GM18861 (cell line): Measurements from ENCODE around the gene DNAJB11.
A peak's percentile ranks its signal among the peaks of the same experiment; 100 is the strongest.
"Not testable (repeated sequence)": the region's sequence is repeated elsewhere in the genome, so short reads cannot be mapped to it uniquely, and the experiment has no call there.

Experiments used
- ATAC-seq: cut with Tn5 transposase; IDR thresholded peaks from one replicate; pipeline ENCODE4 v1.9.1; 2021; ENCODE audit not compliant: unreplicated experiment

The DNAJB11 gene

DNA sequence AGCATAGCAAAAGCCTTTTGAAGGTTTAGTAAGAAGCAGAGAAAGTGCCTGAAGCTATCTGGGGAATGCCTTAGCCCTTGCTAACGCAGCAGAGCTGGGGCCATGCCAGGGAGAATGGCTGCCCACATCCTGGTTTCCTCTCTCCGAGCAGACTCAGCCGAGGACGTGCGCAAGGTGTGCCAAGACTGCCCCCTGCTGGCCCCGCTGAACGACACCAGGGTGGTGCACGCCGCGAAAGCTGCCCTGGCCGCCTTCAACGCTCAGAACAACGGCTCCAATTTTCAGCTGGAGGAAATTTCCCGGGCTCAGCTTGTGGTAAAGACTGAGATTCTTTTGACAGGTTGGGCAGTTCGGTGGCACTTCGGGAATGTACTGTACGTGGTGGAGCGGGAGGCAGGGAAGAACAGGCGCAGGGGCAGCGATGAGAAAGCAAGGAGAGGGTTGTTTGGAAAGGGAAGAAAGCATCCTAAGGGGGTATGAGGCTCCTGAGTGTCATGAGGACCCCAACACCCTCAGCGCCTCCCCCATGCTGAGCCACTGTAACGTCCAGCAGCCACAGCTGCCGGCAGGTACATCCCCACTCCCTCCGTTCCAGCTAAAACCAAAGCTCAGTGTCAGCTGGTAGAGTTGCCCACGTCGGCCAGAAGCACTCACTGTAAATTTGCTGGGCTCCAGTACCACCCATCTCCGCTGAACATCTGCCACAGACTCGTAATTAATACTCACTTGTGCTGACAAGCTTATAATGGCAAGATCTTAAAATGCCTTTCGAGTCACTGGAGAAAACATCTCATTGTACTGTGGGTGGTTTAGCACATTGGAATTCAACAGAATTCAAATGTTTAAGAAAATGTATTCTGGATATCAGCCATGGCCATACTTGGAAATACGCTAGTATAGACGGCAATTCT lies 46.8 kb downstream of the DNAJB11 start:
- ATAC-seq = peak; percentile 69

DNA sequence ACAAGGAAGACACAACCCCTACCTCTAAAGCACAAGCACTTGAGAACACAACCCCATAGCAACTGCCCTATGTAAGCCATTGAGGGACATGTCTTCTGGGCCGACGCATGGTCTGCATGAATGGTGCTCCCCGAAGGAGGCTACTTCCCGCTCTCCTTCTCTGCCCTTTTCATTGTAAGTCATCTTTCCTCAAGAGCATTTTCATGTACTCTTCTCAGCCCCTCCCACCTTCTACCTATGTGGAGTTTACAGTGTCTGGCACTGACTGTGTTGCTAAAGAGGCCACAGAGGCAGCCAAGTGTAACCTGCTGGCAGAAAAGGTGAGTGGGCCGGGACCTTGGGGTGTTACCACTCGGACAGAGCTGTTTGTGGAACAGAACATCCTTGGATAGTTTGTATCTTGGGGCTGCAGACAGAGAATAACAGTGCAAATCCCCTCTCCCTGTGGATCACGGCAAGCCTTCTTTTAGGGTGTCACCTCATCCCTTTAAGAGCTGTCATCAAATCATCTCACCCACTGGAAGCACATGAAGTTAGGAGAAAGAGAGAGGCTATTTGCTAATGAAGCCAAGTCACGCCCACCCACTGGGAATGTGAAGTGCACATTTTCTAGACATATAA lies 47.9 kb downstream of the DNAJB11 start:
- no peak for ATAC-seq

DNA sequence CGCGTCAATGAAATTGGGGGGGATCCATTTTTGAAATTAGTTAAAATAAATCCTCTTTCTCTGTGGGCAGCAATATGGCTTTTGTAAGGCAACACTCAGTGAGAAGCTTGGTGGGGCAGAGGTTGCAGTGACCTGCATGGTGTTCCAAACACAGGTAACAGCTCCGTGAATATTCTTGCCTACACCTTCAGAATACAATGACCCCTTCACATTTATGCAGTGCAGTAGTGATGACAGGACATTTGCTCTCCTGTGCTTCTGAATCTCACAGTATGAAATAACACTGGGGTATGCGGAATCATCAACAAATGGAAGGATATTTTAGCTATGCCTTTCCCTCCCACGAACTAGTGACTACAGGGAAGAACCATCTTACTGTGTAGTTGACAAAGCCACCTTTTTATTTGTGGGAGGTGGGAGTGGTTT lies 49.3 kb downstream of the DNAJB11 start:
- no peak for ATAC-seq

DNA sequence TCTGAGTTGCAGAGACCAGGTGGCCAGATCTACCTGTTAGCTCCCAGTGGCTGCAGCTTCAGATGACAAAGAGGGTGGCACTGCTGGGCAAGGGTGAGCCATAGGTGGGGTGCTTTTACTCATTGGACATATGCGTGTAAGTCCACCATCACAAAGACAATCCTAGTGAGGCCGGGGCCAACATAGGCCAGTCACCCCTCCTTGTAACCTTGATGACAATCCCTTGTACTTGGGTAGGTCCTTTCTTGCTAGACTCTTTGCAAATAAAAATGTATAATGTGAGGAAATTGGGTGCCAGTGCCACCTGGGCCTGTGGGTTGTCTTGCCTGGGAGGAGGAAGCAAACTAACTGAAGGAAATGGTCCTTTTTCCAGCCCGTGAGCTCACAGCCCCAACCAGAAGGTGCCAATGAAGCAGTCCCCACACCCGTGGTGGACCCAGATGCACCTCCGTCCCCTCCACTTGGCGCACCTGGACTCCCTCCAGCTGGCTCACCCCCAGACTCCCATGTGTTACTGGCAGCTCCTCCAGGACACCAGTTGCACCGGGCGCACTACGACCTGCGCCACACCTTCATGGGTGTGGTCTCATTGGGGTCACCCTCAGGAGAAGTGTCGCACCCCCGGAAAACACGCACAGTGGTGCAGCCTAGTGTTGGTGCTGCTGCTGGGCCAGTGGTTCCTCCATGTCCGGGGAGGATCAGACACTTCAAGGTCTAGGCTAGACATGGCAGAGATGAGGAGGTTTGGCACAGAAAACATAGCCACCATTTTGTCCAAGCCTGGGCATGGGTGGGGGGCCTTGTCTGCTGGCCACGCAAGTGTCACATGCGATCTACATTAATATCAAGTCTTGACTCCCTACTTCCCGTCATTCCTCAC lies 49.9 kb downstream of the DNAJB11 start:
- no peak for ATAC-seq

DNA sequence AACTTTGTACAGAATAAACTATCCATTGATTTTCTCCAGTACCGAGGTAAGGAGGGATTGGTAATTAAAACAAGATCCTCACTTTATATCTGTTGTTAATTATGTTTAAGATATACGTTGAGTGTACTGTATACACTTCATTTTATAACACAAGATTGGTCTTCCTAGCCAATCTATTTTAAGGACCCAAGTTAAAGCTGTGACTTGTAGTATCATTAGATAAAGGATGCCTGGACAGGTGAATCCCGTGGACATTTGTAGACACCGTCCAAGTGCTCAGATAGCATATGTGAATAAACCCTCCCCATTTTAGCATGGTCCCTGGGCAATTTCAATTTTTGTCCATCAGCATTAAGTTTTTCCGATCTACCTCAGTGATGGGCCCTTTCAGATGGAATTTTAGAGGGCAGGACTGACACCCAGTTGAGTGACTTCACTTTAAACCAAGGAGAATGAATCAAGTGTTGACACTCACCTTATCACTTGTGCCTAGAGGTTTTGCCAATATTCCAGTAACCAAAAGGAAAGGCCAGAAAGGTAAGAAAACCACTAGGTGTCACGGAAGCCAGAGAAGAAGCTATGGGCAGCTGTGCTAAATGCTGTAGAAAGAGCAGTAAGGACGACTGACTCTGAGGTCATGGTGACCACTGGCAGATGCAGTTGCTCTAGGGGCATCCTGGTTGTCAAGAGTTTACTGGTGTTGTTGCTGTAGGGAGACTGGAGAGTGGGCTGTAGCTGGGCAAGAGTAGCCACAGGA lies 51.6 kb downstream of the DNAJB11 start:
- ATAC-seq = no peak

DNA sequence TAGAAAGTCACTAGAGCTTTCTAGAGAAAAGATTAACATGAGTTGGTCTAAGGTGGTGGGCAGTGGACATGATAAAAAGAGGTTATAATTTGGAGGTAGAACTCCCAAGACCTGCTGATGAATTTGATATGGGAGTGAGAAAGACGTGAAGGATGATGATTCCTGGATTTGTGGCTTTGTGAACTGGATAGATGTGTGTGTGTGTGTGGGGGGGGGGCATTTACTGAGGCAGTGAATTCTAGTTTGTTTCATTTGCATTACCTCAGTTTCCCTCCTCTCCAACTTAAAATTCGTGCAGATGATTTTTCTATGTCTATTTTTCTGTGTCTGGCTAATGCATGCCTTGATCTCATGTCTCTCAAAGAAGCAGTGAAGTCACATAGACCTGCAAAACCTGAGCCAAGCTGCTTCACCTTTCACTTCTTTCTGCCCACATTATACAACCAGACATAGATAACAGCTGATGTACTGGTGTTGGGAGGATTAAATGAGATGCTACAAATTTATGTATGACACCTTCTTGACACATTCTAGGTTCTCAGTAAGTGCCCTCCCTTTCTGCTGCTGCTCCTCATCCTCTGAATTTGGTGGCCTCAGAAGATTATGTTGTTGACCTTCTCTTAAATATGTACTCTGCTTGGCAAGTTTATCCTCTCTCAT lies 52.3 kb downstream of the DNAJB11 start:
- no peak for ATAC-seq

DNA sequence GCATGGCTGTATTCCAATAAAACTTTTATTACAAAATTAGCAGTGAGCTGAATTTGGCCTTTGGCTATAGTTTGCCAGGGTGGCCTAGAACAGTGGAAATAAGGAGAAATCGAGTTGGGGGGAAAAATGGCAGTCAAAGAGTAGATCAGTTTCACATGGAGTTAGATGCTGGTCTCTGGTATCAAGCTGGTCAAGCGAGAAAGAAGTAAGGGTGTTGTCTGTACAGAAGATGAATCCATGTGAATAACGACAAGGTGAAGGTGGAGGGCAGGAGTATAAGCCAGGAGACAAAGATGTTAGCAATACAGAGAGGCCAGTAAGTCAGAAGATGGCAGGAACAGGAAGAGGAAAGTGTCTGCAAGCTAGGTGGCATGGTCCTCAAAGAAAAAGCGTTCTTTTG lies 54.1 kb downstream of the DNAJB11 start:
- ATAC-seq = no peak

DNA sequence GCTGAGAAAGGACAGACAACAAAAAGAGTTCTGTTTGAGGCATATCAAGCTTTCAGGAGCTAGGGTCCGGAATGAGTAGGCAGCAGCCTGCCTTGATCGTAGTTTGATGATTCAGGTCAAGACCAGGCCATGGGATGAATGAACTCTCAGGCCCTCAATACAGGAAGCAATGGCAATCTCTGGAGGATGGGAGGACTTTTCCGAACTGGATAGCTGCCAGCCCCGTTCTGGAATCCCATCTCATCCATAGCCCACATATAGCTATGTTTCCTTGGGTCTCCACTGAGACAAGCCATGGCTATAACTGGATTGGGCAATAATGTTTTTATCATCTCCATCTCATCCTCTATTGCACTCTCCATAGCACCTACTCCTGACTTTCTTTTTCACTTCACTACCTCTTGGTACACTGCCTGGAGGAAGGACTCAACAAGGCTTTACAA lies 55.1 kb downstream of the DNAJB11 start:
- no peak for ATAC-seq

DNA sequence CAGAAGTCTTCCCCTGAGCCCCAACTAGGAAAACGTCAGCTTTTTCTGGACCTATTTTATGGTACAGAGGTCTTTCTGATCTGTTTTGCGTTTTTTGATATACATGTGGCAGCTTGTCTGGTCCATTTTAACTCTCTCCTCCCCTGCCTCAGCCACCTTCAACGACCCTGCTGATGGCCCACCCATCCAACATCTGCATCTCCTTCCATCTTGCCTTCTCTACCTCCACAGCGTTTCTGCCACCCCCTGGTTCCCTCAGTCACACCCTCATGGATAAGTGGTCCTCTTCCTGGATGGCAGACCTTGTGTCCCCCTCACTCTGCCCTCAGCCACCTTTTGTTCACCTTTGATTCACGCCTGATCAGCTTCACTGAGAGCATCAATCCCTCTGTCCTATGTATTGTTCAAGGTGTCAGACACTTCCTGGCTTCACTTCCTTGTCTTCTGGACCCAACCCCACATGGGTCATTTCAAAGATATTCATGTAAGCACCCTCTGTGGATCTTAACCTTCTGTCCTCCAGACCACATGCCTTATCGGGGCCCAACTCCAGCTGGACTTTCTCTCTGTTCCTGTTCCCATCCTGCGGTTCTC lies 55.8 kb downstream of the DNAJB11 start:
- no peak for ATAC-seq

DNA sequence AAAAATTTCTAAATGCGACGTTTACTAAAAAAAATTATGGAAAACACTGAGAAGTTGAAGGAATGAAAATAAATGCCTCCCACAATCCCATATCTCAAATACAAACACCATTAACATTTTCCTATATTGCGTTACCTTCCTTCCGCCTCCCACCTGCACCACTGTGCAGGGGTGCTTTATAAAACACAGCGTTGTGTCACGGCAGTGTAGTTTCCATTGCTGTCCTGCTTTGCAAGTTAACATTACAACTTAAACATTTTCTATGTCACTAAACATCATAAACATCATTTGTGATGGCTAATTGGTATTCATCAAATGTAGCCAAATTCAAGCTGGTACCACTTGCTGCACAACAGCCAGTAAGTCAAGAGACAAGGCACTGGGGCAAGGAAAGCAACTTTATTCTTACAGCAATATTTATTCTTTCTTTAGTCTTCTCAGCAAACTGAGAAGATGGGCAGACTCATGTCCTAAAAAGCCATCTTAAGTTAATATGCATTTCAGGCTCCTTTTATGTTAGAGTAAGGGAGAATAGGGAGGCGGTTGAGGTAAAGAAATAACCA lies 57.4 kb downstream of the DNAJB11 start:
- no peak for ATAC-seq

DNA sequence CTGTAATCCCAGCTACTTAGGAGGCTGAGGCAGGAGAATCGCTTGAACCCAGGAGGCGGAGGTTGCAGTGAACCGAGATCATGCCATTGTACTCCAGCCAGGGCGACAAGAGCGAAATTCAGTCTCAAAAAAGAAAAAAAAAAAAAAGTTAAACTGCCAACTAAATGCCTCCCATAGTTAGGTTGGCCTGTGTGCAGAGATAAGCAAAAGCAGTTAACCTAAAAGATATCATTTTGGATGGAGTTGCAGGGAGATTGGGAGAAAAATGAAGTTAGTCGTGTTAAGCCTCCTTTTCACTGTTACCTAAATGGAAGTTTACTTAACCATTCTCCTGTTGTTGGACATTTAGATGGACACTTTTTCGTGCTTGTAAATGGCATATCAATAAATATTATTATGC lies 58.2 kb downstream of the DNAJB11 start:
- no peak for ATAC-seq

DNA sequence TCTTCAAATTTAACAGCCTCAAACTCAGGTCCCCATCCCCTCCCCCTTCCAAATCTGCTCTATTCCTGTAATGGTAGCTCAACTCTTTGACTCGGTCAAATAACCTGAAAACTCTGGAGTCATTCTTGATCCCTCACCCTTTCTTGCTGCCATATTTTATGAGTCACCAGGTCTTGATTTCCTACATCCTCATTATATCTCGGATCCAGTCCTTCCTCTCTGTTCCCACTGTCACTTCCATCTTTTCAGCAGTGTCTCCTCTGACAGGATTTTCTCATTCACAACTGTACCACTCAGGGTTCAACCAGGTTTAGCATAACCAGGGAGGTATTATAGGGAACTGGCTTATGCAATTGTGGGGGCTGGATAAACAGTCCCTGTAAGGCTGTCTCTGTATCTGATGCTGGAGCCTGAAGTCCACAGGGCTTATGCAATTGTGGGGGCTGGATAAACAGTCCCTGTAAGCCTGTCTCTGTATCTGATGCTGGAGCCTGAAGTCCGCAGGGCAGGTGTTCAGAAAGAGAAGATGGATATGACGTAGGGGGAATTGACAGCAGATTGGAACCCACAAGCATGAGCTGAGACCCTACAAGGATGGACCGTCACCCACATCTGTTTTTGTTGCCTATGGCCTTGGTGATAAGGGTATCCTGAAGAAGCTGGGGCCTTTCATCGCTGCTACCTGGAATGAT lies 60.6 kb downstream of the DNAJB11 start:
- ATAC-seq = no peak

DNA sequence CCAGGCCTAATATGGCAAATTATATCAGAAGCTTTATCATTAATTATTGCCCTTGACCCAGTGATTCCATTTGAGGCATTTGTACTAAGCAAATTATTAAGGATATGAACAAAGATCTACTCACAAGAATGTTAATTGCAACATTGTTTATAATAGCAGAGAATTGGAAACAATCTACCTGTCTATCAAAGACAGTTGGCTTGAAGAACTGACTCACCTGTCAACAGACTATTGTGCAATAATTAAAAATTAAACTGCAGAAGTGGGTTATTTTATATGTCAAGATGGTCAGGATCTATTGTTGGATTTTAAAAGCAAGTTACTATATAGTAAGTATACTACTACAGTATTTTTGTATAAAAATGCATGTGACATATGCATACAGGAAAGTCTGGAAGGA lies 63.0 kb downstream of the DNAJB11 start:
- ATAC-seq = no peak

DNA sequence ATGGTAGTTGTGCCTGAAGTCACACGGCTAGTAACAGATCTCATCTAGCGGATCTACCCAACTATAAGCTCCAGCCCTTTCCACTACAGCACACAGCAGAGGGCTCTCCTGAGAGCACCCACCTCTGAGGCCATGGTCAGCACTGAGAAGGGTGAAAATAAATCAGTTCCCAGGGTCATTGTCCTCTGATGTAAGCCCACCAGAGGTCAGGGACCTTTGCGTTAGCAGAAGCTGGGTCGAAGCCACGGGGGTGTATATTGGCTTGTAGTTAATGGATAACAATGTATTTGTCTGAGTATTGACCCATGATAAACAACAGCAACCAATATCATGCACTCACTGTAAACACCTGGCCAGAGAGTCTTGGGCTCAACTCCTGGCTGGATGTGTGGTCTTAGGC lies 63.7 kb downstream of the DNAJB11 start:
- not testable (repeated sequence) for ATAC-seq
